ENCODE data around the gene FAM47E.
A peak's percentile ranks its signal among the peaks of the same experiment; 100 is the strongest.

The FAM47E gene

GRCh38 chr4:76233083-76233482 is 18.4 kb upstream of the FAM47E start:
- Mint-ChIP-seq H3K36me3 (ENCODE audit: low read depth) (peaks cover 5% of the 10 kb centered on the region), H3K27ac (no peak overlapping the region), H3K27me3 (ENCODE audit: low read depth) (peaks cover 4% of the 10 kb centered on the region), H3K4me3 (no peak overlapping the region), H3K9me3 (peaks cover 22% of the 10 kb centered on the region), H3K4me1 (peaks cover 31% of the 10 kb centered on the region)
- TF ChIP-seq CTCF (IDR thresholded peaks at IDR 0.05; ENCODE audit: unreplicated experiment in 3 of 3) = no peak

- Mint-ChIP-seq H3K27me3 (ENCODE audit: low read depth) (peaks cover 4% of the 10 kb centered on the region), H3K27ac (peak overlapping the region in 1 of 3 experiments; percentile 9), H3K4me3 (no peak overlapping the region), H3K9me3 (peaks cover 24% of the 10 kb centered on the region), H3K4me1 (peaks cover 36% of the 10 kb centered on the region), H3K36me3 (ENCODE audit: low read depth) (peaks cover 5% of the 10 kb centered on the region)
- no peak for TF ChIP-seq CTCF (IDR thresholded peaks at IDR 0.05; ENCODE audit: unreplicated experiment in 3 of 3)
These were observed 18.0 kb upstream of the FAM47E start for GRCh38 chr4:76233529-76233928.

DNA sequence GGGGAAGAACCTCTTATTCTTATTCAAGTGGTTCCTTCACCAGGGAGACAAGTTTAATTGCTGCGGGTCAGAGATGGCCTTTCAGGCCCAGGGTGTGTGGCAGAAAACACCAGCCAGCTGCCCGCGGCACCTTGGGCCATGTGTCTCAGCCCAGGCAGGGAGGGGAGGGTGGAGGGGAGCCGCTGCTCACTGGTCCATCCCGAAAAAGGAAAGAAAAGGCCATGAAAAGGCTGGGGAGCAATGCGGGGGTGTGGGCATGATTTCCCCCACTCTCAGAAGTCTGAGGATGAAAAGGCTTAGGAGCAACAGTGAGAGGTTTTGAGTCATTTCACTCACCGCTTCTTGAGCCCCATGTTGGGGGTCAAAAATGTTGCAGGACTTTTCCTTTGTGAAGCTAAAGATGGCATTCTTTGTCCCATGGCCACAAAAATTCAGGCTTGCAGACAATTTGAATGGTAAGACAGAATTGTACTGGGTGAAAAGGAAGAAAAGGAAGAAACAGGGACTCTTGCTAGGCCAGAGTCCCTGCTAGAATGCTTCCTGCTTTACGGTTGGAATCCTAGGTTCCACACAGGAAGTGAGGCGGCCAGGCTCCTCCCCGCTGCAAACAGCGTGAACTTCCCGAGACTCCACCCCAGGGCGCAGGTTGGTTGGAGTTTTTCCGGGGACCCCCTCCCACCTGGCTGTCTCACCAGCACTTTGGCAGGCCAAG is 17.4 kb upstream of the FAM47E start:
- H3K9me3 Mint-ChIP-seq = peaks cover 22% of the 10 kb centered on the region
- H3K27me3 Mint-ChIP-seq (ENCODE audit: low read depth) = peaks cover 4% of the 10 kb centered on the region
- no peak overlapping the region for H3K4me3 Mint-ChIP-seq
- H3K36me3 Mint-ChIP-seq (ENCODE audit: low read depth) = peaks cover 2% of the 10 kb centered on the region
- no peak for TF ChIP-seq CTCF (IDR thresholded peaks at IDR 0.05; ENCODE audit: unreplicated experiment in 3 of 3)
- H3K27ac Mint-ChIP-seq = peak overlapping the region in 1 of 3 experiments; percentile 9
- peaks cover 37% of the 10 kb centered on the region for H3K4me1 Mint-ChIP-seq

GRCh38 chr4:76234679-76235044 is 16.9 kb upstream of the FAM47E start:
- Mint-ChIP-seq H3K4me3 (no peak overlapping the region), H3K27ac (no peak overlapping the region), H3K27me3 (ENCODE audit: low read depth) (peaks cover 4% of the 10 kb centered on the region), H3K4me1 (peaks cover 37% of the 10 kb centered on the region), H3K36me3 (ENCODE audit: low read depth) (no peaks in the 10 kb centered on the region), H3K9me3 (peaks cover 21% of the 10 kb centered on the region)
- TF ChIP-seq CTCF (IDR thresholded peaks at IDR 0.05; ENCODE audit: unreplicated experiment in 3 of 3) = no peak

DNA sequence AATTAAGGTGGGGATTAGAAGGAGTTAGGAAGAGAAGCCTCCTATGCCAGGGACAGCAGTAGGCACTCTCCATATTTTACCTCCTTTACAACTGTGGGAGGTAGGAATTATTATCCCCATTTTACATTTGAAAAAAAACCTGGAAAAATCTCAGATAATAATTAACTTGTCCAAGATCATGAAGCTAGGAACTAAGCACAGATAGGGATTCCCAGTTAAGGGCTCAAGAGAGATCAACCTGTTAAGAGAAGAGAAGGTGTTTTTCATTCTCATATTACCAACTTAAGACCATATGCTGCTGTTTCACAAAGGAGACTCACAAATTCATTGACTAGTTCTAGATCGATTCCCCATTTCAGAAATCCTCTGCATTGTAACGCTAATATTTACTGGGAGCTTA is 16.1 kb upstream of the FAM47E start:
- Mint-ChIP-seq H3K4me3 (no peak overlapping the region), H3K4me1 (peaks cover 37% of the 10 kb centered on the region), H3K9me3 (peaks cover 27% of the 10 kb centered on the region), H3K27me3 (ENCODE audit: low read depth) (peaks cover 4% of the 10 kb centered on the region), H3K27ac (peak overlapping the region; percentile 43 to 69 (median 49)), H3K36me3 (ENCODE audit: low read depth) (no peaks in the 10 kb centered on the region)
- no peak for TF ChIP-seq CTCF (IDR thresholded peaks at IDR 0.05; ENCODE audit: unreplicated experiment in 3 of 3)

DNA sequence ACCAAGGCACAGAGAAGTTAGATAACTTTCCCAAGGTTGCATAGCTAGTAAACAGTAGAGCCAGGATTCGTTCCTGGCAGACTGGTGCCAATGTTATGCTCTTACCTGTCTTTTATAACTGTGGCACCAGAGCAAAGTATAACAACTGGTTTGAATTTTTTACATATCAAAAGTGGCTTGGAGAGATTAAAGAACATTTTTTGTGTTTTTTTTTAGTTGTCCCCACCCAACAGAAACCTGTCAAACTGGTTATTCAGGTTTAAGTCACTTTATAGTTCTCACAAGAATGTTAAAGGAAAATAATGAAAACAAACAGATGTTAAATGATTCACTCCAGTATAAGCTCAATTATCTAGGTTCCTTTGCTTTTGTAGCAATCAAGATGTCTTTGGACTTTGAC is 15.6 kb upstream of the FAM47E start:
- peaks cover 4% of the 10 kb centered on the region for H3K27me3 Mint-ChIP-seq (ENCODE audit: low read depth)

More for the DNA sequence above, 15.6 kb upstream of the FAM47E start:
- H3K9me3 Mint-ChIP-seq = peaks cover 32% of the 10 kb centered on the region
- H3K36me3 Mint-ChIP-seq (ENCODE audit: low read depth) = no peaks in the 10 kb centered on the region
- peak overlapping the region; percentile 43 to 69 (median 49) for H3K27ac Mint-ChIP-seq
- no peak overlapping the region for H3K4me3 Mint-ChIP-seq
- peaks cover 37% of the 10 kb centered on the region for H3K4me1 Mint-ChIP-seq
- TF ChIP-seq CTCF (IDR thresholded peaks at IDR 0.05; ENCODE audit: unreplicated experiment in 3 of 3) = no peak
